SK-N-SH treated with all-trans-retinoic acid at 6 μM for 48 hours (cell line): ENCODE data around the gene CTPS2.

Source experiments
- ATAC-seq: fragments of 200-7000 bp; cut with Tn5 transposase; 3 replicates; pipeline ENCODE4 v1.9.1; 2020; ENCODE audit warnings: mild to moderate bottlenecking, moderate library complexity
- ARNTL ChIP-seq: fragments of 450-650 bp; formaldehyde crosslinking; IDR thresholded peaks from 2 replicates; pipeline ENCODE4 v1.5.0; 2020; ENCODE audit warnings: low read depth, mild to moderate bottlenecking, moderate library complexity, borderline replicate concordance
- BACH2 ChIP-seq: fragments of 250-450 bp; sonication (Bioruptor Pico); IDR thresholded peaks from 2 replicates; pipeline ENCODE4 v1.9.0; 2021; ENCODE audit warnings: mild to moderate bottlenecking, borderline replicate concordance
- CREB5 ChIP-seq: fragments of 250-450 bp; sonication (Bioruptor Pico); IDR thresholded peaks from 2 replicates; pipeline ENCODE4 v1.5.1; 2020; ENCODE audit warnings: low read depth, mild to moderate bottlenecking, moderate library complexity
- CSDC2 ChIP-seq: fragments of 250-450 bp; sonication (Bioruptor Pico); IDR thresholded peaks from 2 replicates; pipeline ENCODE4 v1.5.0; 2020; ENCODE audit warnings: mild to moderate bottlenecking, moderate library complexity
- CSRNP3 ChIP-seq: fragments of 250-450 bp; sonication (Bioruptor Pico); IDR thresholded peaks from 2 replicates; pipeline ENCODE4 v1.5.1; 2021; ENCODE audit warnings: mild to moderate bottlenecking, moderate library complexity
- ESRRG ChIP-seq: fragments of 250-450 bp; sonication (Bioruptor Pico); IDR thresholded peaks from 2 replicates; pipeline ENCODE4 v1.6.1; 2021; ENCODE audit warnings: mild to moderate bottlenecking
- GLIS3 ChIP-seq: fragments of 250-450 bp; sonication (Bioruptor Pico); IDR thresholded peaks from 2 replicates; pipeline ENCODE4 v1.5.0; 2020; ENCODE audit warnings: mild to moderate bottlenecking, moderate library complexity
- ISL1 ChIP-seq: fragments of 250-450 bp; sonication (Bioruptor Pico); IDR thresholded peaks from 2 replicates; pipeline ENCODE4 v2.1.2; 2022; ENCODE audit warnings: mild to moderate bottlenecking, moderate library complexity
- OSR1 ChIP-seq: fragments of 250-450 bp; sonication (Bioruptor Pico); IDR thresholded peaks from 2 replicates; pipeline ENCODE4 v1.8.0; 2022; ENCODE audit warnings: moderate library complexity, mild to moderate bottlenecking, inconsistent platforms
- PATZ1 ChIP-seq: fragments of 250-450 bp; sonication (Bioruptor Pico); IDR thresholded peaks from 2 replicates; pipeline ENCODE4 v1.8.0; 2020; ENCODE audit warnings: mild to moderate bottlenecking, moderate library complexity, borderline replicate concordance
- POU6F1 ChIP-seq: fragments of 250-450 bp; sonication (Bioruptor Pico); IDR thresholded peaks from 2 replicates; pipeline ENCODE4 v1.8.0; 2021; ENCODE audit warnings: low read depth, mild to moderate bottlenecking, moderate library complexity, borderline replicate concordance
- PPARA ChIP-seq: fragments of 250-450 bp; sonication (Bioruptor Pico); IDR thresholded peaks from 2 replicates; pipeline ENCODE4 v1.5.0; 2020; ENCODE audit warnings: mild to moderate bottlenecking, borderline replicate concordance
- RARB ChIP-seq: fragments of 250-450 bp; sonication (Bioruptor Pico); IDR thresholded peaks from 2 replicates; pipeline ENCODE4 v1.8.0; 2021; ENCODE audit warnings: mild to moderate bottlenecking, moderate library complexity
- SNAI2 ChIP-seq: fragments of 250-450 bp; sonication (Bioruptor Pico); IDR thresholded peaks from 2 replicates; pipeline ENCODE4 v1.5.0; 2020; ENCODE audit warnings: mild to moderate bottlenecking, moderate library complexity
- TCF4 ChIP-seq: fragments of 250-450 bp; sonication (Bioruptor Pico); IDR thresholded peaks from 2 replicates; pipeline ENCODE4 v1.8.0; 2021; ENCODE audit warnings: mild to moderate bottlenecking, moderate library complexity, borderline replicate concordance
- TOX ChIP-seq: fragments of 250-450 bp; sonication (Bioruptor Pico); IDR thresholded peaks from 2 replicates; pipeline ENCODE4 v1.8.0; 2021; ENCODE audit warnings: mild to moderate bottlenecking, moderate library complexity, borderline replicate concordance
- TSHZ2 ChIP-seq: fragments of 250-450 bp; sonication (Bioruptor Pico); IDR thresholded peaks from 2 replicates; pipeline ENCODE4 v1.5.0; 2020; ENCODE audit warnings: mild to moderate bottlenecking, moderate library complexity
- ZC3H10 ChIP-seq: fragments of 250-450 bp; sonication (Bioruptor Pico); IDR thresholded peaks from 2 replicates; pipeline ENCODE4 v1.5.1; 2021; ENCODE audit warnings: mild to moderate bottlenecking, moderate library complexity
- ZFP30 ChIP-seq: fragments of 450-650 bp; formaldehyde crosslinking; IDR thresholded peaks from 2 replicates; pipeline ENCODE4 v1.5.0; 2022; ENCODE audit warnings: mild to moderate bottlenecking, moderate library complexity
- ZNF565 ChIP-seq: fragments of 450-650 bp; formaldehyde crosslinking; conservative IDR thresholded peaks from 2 replicates; pipeline ENCODE4 v1.5.0; 2020; ENCODE audit warnings: low read depth, mild to moderate bottlenecking, moderate library complexity
- ZNF70 ChIP-seq: fragments of 450-650 bp; formaldehyde crosslinking; IDR thresholded peaks from 2 replicates; pipeline ENCODE4 v1.5.0; 2020; ENCODE audit warnings: mild to moderate bottlenecking, moderate library complexity
- ZNF8 ChIP-seq: fragments of 450-650 bp; formaldehyde crosslinking; IDR thresholded peaks from 2 replicates; pipeline ENCODE4 v1.5.0; 2020; ENCODE audit warnings: mild to moderate bottlenecking, moderate library complexity

CTPS2 gene

GRCh38 chrX:16560173-16560572 is 152.3 kb downstream of the CTPS2 start:
- no peak for TF ChIP-seq ZC3H10
- TF ChIP-seq TOX: no peak
- TF ChIP-seq ZNF70 (CRISPR knock-in tag): no peak
- no peak for TF ChIP-seq RARB (CRISPR knock-in tag)
- no peak for TF ChIP-seq CSDC2
- no peak for TF ChIP-seq GLIS3 (CRISPR knock-in tag)
- no peak for TF ChIP-seq ZNF565 (CRISPR knock-in tag)
- TF ChIP-seq SNAI2 (CRISPR knock-in tag): no peak
- no peak for TF ChIP-seq ZNF8 (CRISPR knock-in tag)
- ATAC-seq: no peak

- peak; percentile 73 for ATAC-seq
- no peak for TF ChIP-seq TSHZ2
- no peak for TF ChIP-seq SNAI2 (CRISPR knock-in tag)
- no peak for TF ChIP-seq BACH2 (CRISPR knock-in tag)
- no peak for TF ChIP-seq ISL1
- no peak for TF ChIP-seq CSDC2
- TF ChIP-seq OSR1 (CRISPR knock-in tag): no peak
- TF ChIP-seq GLIS3 (CRISPR knock-in tag): no peak
- TF ChIP-seq POU6F1 (CRISPR knock-in tag): no peak
- TF ChIP-seq ZNF565 (CRISPR knock-in tag): no peak
- TF ChIP-seq ESRRG (CRISPR knock-in tag): no peak
- no peak for TF ChIP-seq ZC3H10
- TF ChIP-seq PATZ1: no peak
Observed at GRCh38 chrX:16559206-16559619, 153.3 kb downstream of the CTPS2 start.

- TF ChIP-seq ZNF8 (CRISPR knock-in tag) (no peak), TCF4 (CRISPR knock-in tag) (no peak)
- no peak for ATAC-seq
Observed at GRCh38 chrX:16558489-16558888, 154.0 kb downstream of the CTPS2 start.

GRCh38 chrX:16552546-16552945 is 159.9 kb downstream of the CTPS2 start:
- no peak for ATAC-seq
- TF ChIP-seq ARNTL (CRISPR knock-in tag): no peak
- no peak for TF ChIP-seq OSR1 (CRISPR knock-in tag)

GRCh38 chrX:16547644-16548043 is 164.8 kb downstream of the CTPS2 start:
- no peak for ATAC-seq
- TF ChIP-seq ZFP30 (no peak), CREB5 (no peak), PPARA (CRISPR knock-in tag) (no peak), ISL1 (no peak), TCF4 (CRISPR knock-in tag) (no peak), POU6F1 (CRISPR knock-in tag) (no peak), TSHZ2 (no peak), CSRNP3 (CRISPR knock-in tag) (no peak), ZNF70 (CRISPR knock-in tag) (no peak), BACH2 (CRISPR knock-in tag) (no peak), ZNF565 (CRISPR knock-in tag) (no peak)
